ENCODE data around the gene ANKRD49. TPM values are rescaled to one million over a fixed set of nuclear protein-coding genes. Genes with fewer than 3 reads are reported as not detected.

ANKRD49 gene
- total RNA-seq, 2 donors from 2014 or later = 11.2 to 14.4 TPM

DNA sequence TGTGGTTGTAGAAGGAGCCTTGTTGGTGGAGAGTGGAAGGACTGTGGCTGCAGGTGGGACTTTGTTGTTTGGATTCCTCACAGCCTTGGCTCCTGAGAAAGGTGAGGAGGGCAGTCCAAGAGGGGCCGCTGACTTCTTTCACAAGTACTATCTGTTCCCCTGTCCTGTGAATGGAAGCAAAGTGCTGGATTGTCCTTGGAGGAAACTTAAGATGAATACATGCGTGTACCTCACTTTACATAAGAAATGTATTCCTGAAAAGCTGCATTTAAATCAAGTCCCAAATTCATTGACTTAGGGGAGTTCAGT, 52.3 kb downstream of the ANKRD49 start:
- no peaks in the 10 kb centered on the region for H3K9me3 Mint-ChIP-seq
- peak; percentile 54 for DNase-seq
- TF ChIP-seq, protein P1, sequence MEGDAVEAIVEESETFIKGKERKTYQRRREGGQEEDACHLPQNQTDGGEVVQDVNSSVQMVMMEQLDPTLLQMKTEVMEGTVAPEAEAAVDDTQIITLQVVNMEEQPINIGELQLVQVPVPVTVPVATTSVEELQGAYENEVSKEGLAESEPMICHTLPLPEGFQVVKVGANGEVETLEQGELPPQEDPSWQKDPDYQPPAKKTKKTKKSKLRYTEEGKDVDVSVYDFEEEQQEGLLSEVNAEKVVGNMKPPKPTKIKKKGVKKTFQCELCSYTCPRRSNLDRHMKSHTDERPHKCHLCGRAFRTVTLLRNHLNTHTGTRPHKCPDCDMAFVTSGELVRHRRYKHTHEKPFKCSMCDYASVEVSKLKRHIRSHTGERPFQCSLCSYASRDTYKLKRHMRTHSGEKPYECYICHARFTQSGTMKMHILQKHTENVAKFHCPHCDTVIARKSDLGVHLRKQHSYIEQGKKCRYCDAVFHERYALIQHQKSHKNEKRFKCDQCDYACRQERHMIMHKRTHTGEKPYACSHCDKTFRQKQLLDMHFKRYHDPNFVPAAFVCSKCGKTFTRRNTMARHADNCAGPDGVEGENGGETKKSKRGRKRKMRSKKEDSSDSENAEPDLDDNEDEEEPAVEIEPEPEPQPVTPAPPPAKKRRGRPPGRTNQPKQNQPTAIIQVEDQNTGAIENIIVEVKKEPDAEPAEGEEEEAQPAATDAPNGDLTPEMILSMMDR (conservative IDR thresholded peaks at IDR 0.05) = no peak
- no peaks in the 10 kb centered on the region for H3K36me3 Mint-ChIP-seq (ENCODE audit: low read depth)
- peak overlapping the region; percentile 77 for H3K4me3 ChIP-seq (ENCODE audit: low read length)
- H3K4me1 Mint-ChIP-seq = peaks cover 12% of the 10 kb centered on the region
- H3K9me3 ChIP-seq (ENCODE audit: control insufficient read depth, low read length) = no peaks in the 10 kb centered on the region
- H3K27me3 ChIP-seq (ENCODE audit: control insufficient read depth, insufficient read depth, low read length, poor library complexity, severe bottlenecking) = peaks cover 46% of the 10 kb centered on the region
- no peaks in the 10 kb centered on the region for H3K4me1 ChIP-seq (ENCODE audit: control insufficient read depth, insufficient read depth, low read length)
- H3K4me3 Mint-ChIP-seq = peak overlapping the region; percentile 70
- peaks cover 60% of the 10 kb centered on the region for H3K27me3 Mint-ChIP-seq (ENCODE audit: insufficient read depth)
- H3K36me3 ChIP-seq (ENCODE audit: control insufficient read depth, insufficient read depth, low read length) = no peaks in the 10 kb centered on the region
- H3K27ac Mint-ChIP-seq = no peak overlapping the region
- no peak overlapping the region for H3K27ac ChIP-seq (ENCODE audit: low read depth, low read length)
- H3K9ac ChIP-seq (ENCODE audit: extremely low read depth, low read length, poor library complexity, severe bottlenecking) = no peak overlapping the region
- WGBS, 2 experiments (ENCODE audit: insufficient coverage in 1 of 2, insufficient read length in 1 of 2) = 50 to 79% methylated on average over 2 of the region's 2 CpGs

DNA sequence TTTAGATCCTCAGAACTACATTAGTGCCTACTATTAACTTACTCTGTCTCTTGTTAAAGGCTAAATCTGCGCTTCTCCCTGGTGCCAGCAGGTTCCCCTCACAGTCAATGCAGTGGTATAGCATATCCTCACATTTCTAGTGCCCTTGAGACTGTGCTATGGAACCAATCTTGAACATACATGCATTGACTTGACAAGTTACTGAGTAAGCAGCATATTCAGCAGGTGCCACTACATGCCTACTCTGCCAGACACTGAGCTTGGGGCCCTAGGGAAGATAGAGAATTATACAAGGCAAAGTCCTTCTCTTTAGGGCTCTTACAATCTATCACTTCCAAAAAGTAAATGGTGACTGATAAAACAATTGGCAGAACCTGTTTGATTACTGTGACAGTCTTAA, 53.1 kb downstream of the ANKRD49 start:
- 98 to 100% methylated on average over 1 of the region's 1 CpG for WGBS, 2 experiments (ENCODE audit: insufficient coverage in 1 of 2, insufficient read length in 1 of 2)
- Mint-ChIP-seq H3K4me1 (peaks cover 12% of the 10 kb centered on the region), H3K27me3 (ENCODE audit: insufficient read depth) (peaks cover 58% of the 10 kb centered on the region)

GRCh38 chr11:94549146-94549545, 55.4 kb downstream of the ANKRD49 start:
- Histone ChIP-seq H3K9me3 (ENCODE audit: control insufficient read depth, low read length) (no peaks in the 10 kb centered on the region), H3K36me3 (ENCODE audit: control insufficient read depth, insufficient read depth, low read length) (no peaks in the 10 kb centered on the region), H3K4me3 (ENCODE audit: low read length) (no peak overlapping the region), H3K4me1 (ENCODE audit: control insufficient read depth, insufficient read depth, low read length) (no peaks in the 10 kb centered on the region), H3K27ac (ENCODE audit: low read depth, low read length) (no peak overlapping the region), H3K27me3 (ENCODE audit: control insufficient read depth, insufficient read depth, low read length, poor library complexity, severe bottlenecking) (peaks cover 29% of the 10 kb centered on the region), H3K9ac (ENCODE audit: extremely low read depth, low read length, poor library complexity, severe bottlenecking) (no peak overlapping the region)
- Mint-ChIP-seq H3K27ac (no peak overlapping the region), H3K4me1 (peaks cover 12% of the 10 kb centered on the region), H3K4me3 (no peak overlapping the region), H3K36me3 (ENCODE audit: low read depth) (no peaks in the 10 kb centered on the region), H3K27me3 (ENCODE audit: insufficient read depth) (peaks cover 47% of the 10 kb centered on the region), H3K9me3 (peaks cover 2% of the 10 kb centered on the region)
- 88 to 93% methylated on average over 4 to 5 of the region's 5 CpGs for WGBS, 2 experiments (ENCODE audit: insufficient coverage in 1 of 2, insufficient read length in 1 of 2)
- TF ChIP-seq, protein P1 (conservative IDR thresholded peaks at IDR 0.05) = no peak
- no peak for DNase-seq

More for the DNA sequence above, 53.1 kb downstream of the ANKRD49 start:
- Histone ChIP-seq H3K27me3 (ENCODE audit: control insufficient read depth, insufficient read depth, low read length, poor library complexity, severe bottlenecking) (peaks cover 38% of the 10 kb centered on the region), H3K4me1 (ENCODE audit: control insufficient read depth, insufficient read depth, low read length) (no peaks in the 10 kb centered on the region), H3K4me3 (ENCODE audit: low read length) (no peak overlapping the region), H3K9ac (ENCODE audit: extremely low read depth, low read length, poor library complexity, severe bottlenecking) (no peak overlapping the region), H3K27ac (ENCODE audit: low read depth, low read length) (no peak overlapping the region), H3K36me3 (ENCODE audit: control insufficient read depth, insufficient read depth, low read length) (no peaks in the 10 kb centered on the region), H3K9me3 (ENCODE audit: control insufficient read depth, low read length) (no peaks in the 10 kb centered on the region)
- Mint-ChIP-seq H3K4me3 (no peak overlapping the region), H3K36me3 (ENCODE audit: low read depth) (no peaks in the 10 kb centered on the region), H3K9me3 (no peaks in the 10 kb centered on the region), H3K27ac (no peak overlapping the region)
- TF ChIP-seq, protein P1 (conservative IDR thresholded peaks at IDR 0.05) = peak; percentile 28
- no peak for DNase-seq

Small RNA genes within 50 kb of the gene (microRNA-seq; reads per million reads assigned to microRNA genes)
- gene MIR548L (ENCODE audit: borderline microRNAs expressed) = 1.9 reads per million, percentile 9 among the genes with 10 or more reads in this experiment

Other genes with a start within 250 kb of the ANKRD49 start
- gene IZUMO1R, start 189.4 kb upstream of the ANKRD49 start, total RNA-seq = not detected
- under 1 TPM; 0.13 to 0.26 TPM for gene GPR83, start 92.6 kb upstream of the ANKRD49 start, total RNA-seq
- 10 to 100 TPM; 38.1 to 43.5 TPM for gene MRE11, start 140 bp upstream of the ANKRD49 start, total RNA-seq
- not detected for gene C11orf97, start 18.5 kb downstream of the ANKRD49 start, total RNA-seq
- 1 to 10 TPM; 2.8 to 5.4 TPM for gene FUT4, start 49.9 kb downstream of the ANKRD49 start, total RNA-seq
- under 1 TPM; 0.24 to 0.82 TPM for gene PIWIL4, start 73.4 kb downstream of the ANKRD49 start, total RNA-seq